Measurements from ENCODE around the gene DRD3. TPM values are rescaled to one million over a fixed set of nuclear protein-coding genes. Genes with fewer than 3 reads are reported as not detected.

DRD3 gene
- total RNA-seq, 1 donor from 2014 or later, result not detected

GRCh38 chr3:114112696-114113095 is 66.2 kb downstream of the DRD3 start:
- peaks cover 17% of the 10 kb centered on the region for H3K4me1 Mint-ChIP-seq
- H3K36me3 Mint-ChIP-seq (ENCODE audit: low read depth), result no peaks in the 10 kb centered on the region
- peaks cover 3% of the 10 kb centered on the region for H3K27me3 Mint-ChIP-seq (ENCODE audit: low read depth)
- DNase-seq (ENCODE audit: low read depth, low spot score), result no peak
- no peaks in the 10 kb centered on the region for H3K9me3 Mint-ChIP-seq
- no peak for TF ChIP-seq CTCF (conservative IDR thresholded peaks at IDR 0.05)
- no peak overlapping the region for H3K4me3 Mint-ChIP-seq
- H3K27ac Mint-ChIP-seq (ENCODE audit: unreplicated experiment), result no peak overlapping the region

GRCh38 chr3:114111060-114111770 is 67.6 kb downstream of the DRD3 start:
- H3K36me3 Mint-ChIP-seq (ENCODE audit: low read depth), result no peaks in the 10 kb centered on the region
- no peak overlapping the region for H3K27ac Mint-ChIP-seq (ENCODE audit: unreplicated experiment)
- DNase-seq (ENCODE audit: low read depth, low spot score), result no peak
- H3K4me1 Mint-ChIP-seq, result peaks cover 17% of the 10 kb centered on the region
- TF ChIP-seq CTCF (conservative IDR thresholded peaks at IDR 0.05), result no peak
- no peak overlapping the region for H3K4me3 Mint-ChIP-seq
- peaks cover 3% of the 10 kb centered on the region for H3K27me3 Mint-ChIP-seq (ENCODE audit: low read depth)
- no peaks in the 10 kb centered on the region for H3K9me3 Mint-ChIP-seq

GRCh38 chr3:114110439-114110838 is 68.4 kb downstream of the DRD3 start:
- H3K27me3 Mint-ChIP-seq (ENCODE audit: low read depth), result peaks cover 3% of the 10 kb centered on the region
- H3K4me3 Mint-ChIP-seq, result peak overlapping the region; percentile 5
- no peak for TF ChIP-seq CTCF (conservative IDR thresholded peaks at IDR 0.05)
- DNase-seq (ENCODE audit: low read depth, low spot score), result no peak
- no peak overlapping the region for H3K27ac Mint-ChIP-seq (ENCODE audit: unreplicated experiment)
- peaks cover 17% of the 10 kb centered on the region for H3K4me1 Mint-ChIP-seq
- no peaks in the 10 kb centered on the region for H3K9me3 Mint-ChIP-seq
- H3K36me3 Mint-ChIP-seq (ENCODE audit: low read depth), result no peaks in the 10 kb centered on the region

- H3K36me3 Mint-ChIP-seq (ENCODE audit: low read depth), result no peaks in the 10 kb centered on the region
- H3K4me1 Mint-ChIP-seq, result peaks cover 17% of the 10 kb centered on the region
- no peak overlapping the region for H3K4me3 Mint-ChIP-seq
- no peak for DNase-seq (ENCODE audit: low read depth, low spot score)
- H3K27ac Mint-ChIP-seq (ENCODE audit: unreplicated experiment), result no peak overlapping the region
- no peaks in the 10 kb centered on the region for H3K9me3 Mint-ChIP-seq
- peaks cover 3% of the 10 kb centered on the region for H3K27me3 Mint-ChIP-seq (ENCODE audit: low read depth)
- no peak for TF ChIP-seq CTCF (conservative IDR thresholded peaks at IDR 0.05)
Observed at GRCh38 chr3:114108137-114108536, 70.7 kb downstream of the DRD3 start.

- no peak for DNase-seq (ENCODE audit: low read depth, low spot score)
- Mint-ChIP-seq H3K4me1 (peaks cover 11% of the 10 kb centered on the region), H3K4me3 (no peak overlapping the region), H3K27me3 (ENCODE audit: low read depth) (no peaks in the 10 kb centered on the region), H3K27ac (ENCODE audit: unreplicated experiment) (no peak overlapping the region), H3K36me3 (ENCODE audit: low read depth) (no peaks in the 10 kb centered on the region), H3K9me3 (no peaks in the 10 kb centered on the region)
- no peak for TF ChIP-seq CTCF (conservative IDR thresholded peaks at IDR 0.05)
Observed at GRCh38 chr3:114104414-114104813, 74.4 kb downstream of the DRD3 start.

All from neural crest cell (in vitro differentiated cells).